ENCODE data around the gene BCLAF3.

GRCh38 chrX:20029728-20030127, 38.9 kb upstream of the BCLAF3 start:
- TF ChIP-seq MYC (IDR thresholded peaks at IDR 0.05; ENCODE audit: low read depth, low read length) (no peak), CTCF (IDR thresholded peaks at IDR 0.05; ENCODE audit: low read depth, low read length) (no peak), POLR2A (IDR thresholded peaks at IDR 0.05; ENCODE audit: extremely low read depth, insufficient read length) (no peak)

Measured in NB4 (cell line).